Effector CD4-positive, alpha-beta T cell (primary cell): Measurements from ENCODE around the gene NOTCH1.
A peak's percentile ranks its signal among the peaks of the same experiment; 100 is the strongest.
"Not testable (repeated sequence)": the region's sequence is repeated elsewhere in the genome, so short reads cannot be mapped to it uniquely, and the experiment has no call there.

Experiments
- DNase-seq: peaks from one replicate; pipeline ENCODE4 v3.0.0-alpha.2; 2020
- total RNA-seq: gene quantifications from one replicate; lab custom pipeline; 2026; lab: John Stamatoyannopoulos, UW

NOTCH1 gene
- 246 reads per million, percentile 94 among the genes with 10 or more reads in this experiment for total RNA-seq

- DNase-seq = peak; percentile 81
Observed at GRCh38 chr9:136545965-136546696, at the start of gene NOTCH1. NOTCH1 (minus strand) TSS chr9:136546048; CDS start chr9:136545786, 262 bp downstream.

DNA sequence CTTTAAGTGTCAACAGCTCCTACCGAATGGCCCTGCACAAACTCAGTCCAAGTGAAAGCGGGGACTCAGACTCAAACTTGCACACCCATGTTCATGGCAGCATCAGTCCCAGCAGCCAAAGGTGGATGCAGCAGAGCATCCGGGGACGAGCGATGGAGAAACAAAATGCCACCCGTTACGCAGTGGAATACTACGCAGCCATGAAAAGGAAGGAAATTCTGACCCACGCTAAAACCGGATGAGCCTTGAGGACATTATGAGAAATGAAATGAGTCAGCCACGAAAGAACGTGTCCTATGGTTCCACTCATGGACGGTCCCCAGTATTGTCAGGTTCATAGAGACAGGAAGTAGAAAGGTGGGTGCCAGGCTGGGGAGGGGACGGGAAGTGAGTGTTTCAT is 48.6 kb upstream of the NOTCH1 start:
- no peak for DNase-seq

DNA sequence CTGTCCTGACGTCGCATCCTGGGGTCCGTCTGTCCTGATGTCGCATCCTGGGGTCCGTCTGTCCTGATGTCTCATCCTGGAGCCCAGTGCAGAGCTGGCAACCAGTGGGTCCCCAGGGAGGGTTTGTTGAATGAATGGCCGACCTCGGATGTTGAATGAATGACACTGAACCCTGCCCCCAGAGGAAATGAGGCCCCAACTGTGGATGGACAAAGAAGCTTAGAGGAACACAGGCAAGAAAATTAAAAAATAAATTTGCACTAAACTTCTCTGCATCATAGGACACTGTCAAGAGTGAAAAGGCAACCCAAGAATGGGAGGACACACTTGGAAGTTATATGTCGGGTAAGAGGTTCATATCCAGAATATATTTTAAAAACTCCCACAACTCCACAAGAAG is 47.7 kb upstream of the NOTCH1 start:
- DNase-seq = no peak

DNA sequence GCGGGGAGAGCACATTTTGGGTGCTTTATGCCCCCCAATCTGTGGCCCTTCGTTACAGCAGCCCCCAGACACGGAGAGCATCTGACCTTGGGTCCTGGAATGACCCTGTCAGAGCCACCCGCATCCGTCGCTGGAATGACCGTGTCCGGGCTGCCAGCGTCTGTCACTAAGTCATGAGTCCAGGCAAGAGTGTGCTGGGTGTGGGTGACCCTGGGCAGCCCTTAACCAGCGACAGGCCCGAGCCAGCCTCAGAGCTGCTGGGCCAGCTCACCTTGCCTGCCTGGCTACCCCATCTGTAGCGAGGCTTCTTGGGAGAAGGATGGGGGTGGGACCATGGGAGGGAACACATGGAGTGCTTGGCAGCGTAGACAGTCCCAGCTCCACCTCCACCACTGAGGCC is 46.8 kb upstream of the NOTCH1 start:
- DNase-seq = no peak

DNA sequence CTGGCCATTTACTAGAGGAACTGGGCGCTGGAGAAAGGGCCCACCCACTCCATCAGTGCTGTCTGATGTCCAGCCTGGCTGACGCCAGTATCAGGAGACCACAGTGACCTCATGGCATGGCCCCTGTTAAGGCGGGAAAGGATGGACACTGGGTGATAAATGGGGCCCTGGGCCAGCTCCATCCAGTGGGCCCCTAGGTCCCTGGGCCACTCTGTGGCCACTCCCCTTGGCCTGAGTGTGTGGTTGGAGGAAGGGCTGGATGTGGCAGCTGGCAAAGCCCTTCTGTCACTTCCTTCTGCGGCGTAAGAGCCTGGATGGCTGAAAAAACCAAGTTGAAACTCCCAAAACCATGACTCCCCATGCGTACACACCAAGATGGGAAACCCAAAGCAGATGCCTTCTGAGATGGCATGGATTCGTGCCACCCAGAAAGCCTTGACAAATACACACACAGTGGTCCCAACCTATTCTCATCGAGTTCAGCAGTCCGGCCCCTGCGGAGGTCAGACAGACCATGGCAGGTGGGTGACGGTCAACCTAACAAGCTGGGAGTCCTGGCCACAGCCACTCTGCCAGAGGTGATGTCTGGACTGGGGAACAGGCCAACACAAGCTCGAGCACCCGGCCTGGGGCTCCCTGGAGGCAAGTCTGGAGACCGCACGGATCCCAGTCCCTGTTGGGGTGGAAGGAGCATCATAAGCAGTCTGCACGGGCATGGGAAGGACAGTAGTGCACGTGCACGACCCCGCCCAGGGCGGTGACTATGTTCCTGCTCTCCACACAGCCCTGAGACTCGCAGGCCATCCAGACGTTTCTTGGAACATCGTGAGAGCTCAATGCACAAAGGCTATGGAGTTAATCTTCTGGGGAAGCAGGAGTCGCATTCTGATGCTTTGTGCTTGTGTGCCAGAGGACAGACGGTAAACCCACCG is 45.2 kb upstream of the NOTCH1 start:
- DNase-seq = no peak

- DNase-seq = no peak
Observed at GRCh38 chr9:136589766-136590763, 44.2 kb upstream of the NOTCH1 start.

DNA sequence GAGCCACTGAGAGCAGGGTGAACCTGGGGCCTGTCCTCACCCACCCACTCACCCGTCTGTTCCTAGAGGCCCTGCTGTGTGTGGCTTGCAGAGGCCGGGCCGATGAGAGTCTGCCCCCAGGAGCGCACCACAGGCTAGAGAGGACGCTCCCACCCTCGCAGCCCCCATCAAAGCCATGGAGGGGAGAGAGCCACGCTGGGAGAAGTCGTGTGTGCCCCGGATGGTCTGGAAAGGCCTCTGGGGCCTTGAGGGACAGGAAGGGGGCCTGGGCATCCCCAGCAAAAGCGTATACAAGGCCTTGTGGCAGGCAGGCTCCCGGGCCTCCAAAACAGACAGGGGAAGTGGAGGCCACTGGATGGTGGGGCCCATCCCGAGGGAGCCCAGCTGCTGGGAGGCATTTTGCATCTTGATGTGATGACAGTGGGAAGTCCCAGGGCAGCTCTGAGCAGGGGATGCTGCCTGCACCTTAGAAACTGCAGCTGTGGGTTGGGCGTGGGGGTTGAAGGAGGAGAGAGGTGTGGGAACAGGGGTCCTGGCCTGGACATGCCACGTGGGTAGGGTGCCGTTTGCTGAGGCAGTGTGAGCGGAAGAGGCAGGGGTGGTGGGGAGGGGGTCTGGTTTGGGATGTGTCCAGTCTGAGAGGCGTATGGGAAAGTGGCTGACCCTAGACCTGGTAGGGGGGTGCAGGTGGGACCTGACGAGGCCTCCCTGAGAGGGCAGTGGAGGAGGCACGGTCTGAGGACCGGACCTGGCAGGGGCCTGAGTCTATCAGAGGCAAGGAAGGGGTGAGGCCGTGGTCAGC is 43.0 kb upstream of the NOTCH1 start:
- no peak for DNase-seq

DNA sequence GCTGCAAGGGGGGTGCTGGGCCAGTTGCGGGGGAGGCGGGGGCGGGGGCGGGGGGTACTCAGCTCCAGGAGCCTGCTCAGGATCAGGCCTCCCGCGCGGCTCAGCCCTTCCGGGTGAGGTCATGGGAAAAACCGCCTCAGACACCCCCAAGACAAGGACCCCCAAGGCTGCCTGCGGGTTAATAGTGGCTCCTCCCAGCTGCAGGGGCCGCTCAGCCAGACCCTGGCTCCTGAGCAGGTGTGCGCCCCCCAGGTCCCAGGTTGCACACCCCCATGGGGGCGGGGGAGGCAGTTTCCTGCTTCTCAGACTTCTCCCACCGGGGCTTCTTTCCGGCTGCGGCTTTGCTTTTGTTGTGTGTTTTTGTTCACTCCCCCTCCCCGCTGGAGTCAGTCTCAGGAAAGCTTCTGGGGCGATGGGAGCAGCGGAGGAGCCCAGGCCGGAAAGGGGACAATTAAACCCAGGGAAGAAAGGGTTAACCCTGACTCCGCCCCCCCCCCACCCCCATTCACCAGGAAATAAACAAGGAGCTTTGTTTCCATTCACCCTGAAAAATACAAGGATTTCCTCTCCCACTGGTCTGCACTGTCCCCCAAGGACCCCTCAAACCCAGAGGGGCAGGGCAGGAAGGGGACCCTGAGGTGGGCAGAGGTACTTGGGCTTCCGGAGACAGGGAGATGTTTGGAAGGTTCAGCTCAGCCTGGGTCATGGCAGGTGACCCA is 42.3 kb upstream of the NOTCH1 start:
- DNase-seq = no peak

DNA sequence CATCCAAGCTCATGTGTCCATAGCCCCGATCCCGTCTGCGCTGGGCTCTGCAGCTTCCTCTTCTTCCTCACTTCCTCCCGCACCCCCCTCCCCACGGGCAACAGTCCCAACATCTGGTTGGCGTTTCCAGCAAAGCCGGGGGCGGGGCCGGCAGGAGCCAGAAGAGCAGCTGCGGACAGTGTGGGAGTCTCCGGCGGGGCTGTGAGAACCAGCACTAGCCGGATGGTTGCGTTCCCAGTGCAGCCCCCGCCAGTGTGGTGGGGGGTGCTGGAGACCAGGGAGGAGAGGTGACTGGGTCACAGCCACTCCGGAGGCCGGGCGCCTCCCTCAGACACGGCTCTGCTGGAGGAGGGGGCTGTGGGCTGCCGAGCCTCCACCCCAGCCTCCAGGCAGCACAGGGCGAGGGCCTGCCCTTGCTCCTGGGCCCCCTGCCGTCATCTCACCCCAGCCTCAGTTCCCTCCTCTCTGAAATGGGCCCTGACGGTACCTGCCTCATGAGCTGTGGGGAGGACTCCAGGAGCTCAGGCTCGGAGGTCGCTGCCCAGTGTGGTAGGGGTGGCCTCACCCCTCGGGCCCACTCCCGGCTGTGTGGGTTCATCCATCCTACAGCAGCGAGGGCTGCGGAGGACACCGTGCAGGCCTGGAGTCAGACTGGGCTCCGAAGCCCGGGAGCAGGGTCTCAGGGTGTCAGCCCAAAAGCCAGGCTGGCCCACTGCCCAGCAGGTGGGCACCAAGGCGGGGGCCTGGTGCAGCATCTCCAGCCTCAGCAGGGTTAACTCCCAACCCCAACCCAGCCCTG is 41.5 kb upstream of the NOTCH1 start:
- DNase-seq = no peak

DNA sequence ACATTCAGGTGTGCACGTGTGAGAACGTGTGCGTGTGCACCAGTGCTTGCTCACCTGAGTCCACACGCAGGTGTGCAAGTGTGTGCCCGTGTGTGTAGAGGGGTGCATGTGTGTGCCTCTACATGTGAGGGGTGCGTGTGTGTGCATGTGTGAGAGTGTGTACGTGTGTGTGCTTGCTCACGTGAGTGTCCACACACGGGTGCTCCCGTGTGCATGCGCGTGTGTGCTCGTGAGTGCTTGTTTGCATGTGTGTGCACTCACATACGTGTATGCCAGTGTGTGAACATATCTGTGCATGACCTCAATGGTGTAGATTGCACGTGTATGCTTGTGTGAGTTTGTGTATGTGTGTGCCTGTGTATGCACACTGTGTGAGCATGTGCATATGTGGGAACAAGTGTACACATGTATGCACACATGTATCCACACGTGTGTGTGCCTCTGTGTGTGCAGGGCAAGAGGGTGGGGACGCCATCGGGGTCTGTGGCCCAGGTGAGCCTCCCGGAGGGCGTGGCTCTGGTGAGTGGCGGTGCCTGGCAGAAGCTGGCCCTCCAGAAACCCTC is 40.6 kb upstream of the NOTCH1 start:
- no peak for DNase-seq

DNA sequence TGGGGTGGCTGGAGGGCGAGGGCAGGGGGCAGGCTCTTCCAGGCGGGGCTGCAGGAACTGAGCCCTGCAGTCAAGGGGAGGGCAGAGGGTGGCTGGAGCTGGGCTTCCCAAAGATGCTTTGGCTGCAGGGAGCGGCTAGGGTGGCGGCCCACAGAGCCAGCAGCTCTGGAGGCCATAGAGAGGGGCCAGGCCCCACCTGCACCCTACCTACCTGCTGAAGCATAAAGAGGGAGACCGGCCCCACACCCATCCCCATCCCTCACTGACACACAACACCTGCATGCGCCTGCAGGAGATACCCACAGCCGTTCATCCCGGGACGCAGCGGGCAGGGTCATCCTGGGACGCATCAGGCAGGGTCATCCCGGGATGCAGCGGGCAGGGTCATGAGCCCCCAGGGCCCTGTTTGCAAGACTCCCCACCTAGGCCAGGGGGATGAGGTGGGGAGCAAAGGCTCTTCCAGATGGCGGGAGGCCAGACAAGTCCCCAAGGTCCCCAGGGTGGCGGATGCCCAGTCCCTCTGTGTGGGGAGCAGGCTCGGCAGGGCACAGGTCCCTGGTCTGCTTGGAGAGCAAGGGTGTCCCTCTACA is 39.8 kb upstream of the NOTCH1 start:
- no peak for DNase-seq

DNA sequence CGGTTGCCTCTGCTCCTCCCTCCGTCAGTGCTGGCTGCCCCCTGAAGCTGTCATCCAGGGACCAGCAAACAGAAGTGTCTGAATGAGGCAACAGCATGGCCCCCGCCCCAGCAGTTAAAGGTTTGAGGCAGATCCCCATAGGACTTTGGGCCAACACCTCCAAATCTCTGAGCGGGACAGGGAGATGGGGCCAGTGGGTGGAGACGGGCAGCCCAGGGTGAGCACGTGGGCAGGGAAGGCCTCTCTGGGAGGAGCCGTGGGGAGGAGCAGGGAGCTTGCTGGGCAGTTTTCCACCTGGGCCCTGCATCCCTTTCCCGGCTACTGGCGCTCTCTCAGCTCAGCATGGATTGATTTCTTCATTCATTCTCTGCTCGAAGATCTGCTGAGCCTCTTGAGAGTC is 39.1 kb upstream of the NOTCH1 start:
- DNase-seq = no peak

DNA sequence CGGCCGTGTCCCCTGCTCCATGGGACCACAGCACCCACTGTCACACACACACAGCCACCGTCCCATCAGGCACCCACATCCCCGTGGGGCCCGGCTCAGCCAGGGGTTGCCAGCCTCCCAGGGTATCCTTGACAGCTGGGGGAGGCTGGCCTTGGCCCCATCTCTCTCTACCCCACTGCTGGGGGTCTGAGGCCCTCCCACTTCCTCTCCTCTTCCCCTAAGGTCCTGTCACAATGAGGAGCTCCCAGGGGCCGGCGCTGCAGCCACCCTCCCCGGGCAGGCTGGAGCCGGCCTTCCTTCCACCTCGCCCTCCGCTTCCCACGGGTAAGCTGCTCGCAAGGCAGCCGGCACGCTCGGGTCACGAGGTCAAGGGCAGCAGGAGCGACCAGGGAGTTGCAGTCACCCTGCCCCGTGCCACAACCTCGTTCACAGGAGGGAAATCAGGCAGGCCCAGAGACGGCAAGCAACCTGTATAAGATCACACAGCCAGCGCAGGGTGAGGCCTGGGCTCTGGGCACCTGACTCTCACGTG is 38.6 kb upstream of the NOTCH1 start:
- no peak for DNase-seq

DNA sequence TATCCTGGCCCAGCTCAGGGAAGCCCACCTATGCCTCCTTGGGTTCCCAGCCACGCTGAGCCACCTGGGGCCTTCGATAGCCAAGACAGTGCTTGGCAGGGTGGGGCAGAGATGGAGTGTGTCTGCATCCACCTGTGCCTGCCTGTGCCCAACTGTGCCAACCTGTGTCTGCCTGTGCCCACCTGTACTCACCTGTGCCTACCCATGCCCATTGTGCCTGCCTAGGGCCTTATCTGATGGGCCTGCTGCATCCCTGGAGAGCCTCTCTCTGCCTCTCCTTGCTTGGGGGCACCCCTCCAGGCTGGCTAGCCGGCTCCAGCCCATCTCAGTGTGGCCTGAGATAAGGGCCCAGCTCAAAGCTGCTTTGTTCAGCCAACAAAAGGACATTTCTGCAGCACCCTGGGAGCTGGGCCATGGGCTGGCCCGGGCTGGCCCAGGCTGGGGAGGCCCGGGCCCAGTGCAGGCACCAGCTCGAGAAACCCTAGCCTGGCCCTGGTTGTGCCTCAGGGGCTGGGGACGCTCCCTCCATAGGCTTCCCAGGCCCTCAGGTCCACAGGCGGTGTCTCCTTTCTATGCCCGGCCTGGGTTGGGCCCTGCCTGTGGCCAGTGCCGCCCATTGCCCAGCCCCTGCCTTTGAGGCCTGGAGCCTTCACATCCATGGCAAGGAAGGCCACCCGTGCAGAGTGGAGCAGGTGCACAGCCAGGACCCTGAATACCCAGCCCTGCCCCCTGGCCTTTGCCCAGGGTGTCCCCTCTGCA is 37.3 kb upstream of the NOTCH1 start:
- DNase-seq = no peak

GRCh38 chr9:136581614-136582447 is 36.0 kb upstream of the NOTCH1 start:
- DNase-seq = no peak

DNA sequence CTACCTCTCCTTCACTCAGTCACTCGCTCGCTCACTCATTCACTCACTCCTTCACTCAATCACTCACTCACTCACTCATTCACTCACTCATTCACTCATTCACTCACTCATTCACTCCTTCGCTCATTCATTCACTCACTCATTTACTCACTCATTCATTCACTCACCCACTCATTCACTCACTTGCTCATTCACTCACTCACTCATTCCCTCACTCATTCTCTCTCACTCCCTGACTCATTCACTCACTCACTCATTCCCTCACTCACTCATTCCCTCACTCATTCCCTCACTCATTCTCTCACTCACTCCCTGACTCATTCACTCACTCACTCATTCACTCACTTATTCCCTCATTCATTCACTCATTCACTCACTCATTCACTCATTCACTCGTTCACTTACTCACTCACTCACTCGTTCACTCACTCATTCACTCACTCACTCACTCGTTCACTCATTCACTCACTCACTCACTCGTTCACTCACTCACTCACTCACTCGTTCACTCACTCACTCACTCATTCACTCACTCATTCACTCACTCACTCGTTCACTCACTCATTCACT is 33.9 kb upstream of the NOTCH1 start:
- DNase-seq = not testable (repeated sequence)
